GM19238 (cell line): ENCODE results near the gene GCLM.
"Not testable (repeated sequence)": the region's sequence is repeated elsewhere in the genome, so short reads cannot be mapped to it uniquely, and the experiment has no call there.

ENCODE experiments used
- DNase-seq: peaks from one replicate; pipeline ENCODE4 v3.0.0; 2011; ENCODE audit warnings: low spot score; ENCODE audit not compliant: insufficient read length

GCLM gene

DNA sequence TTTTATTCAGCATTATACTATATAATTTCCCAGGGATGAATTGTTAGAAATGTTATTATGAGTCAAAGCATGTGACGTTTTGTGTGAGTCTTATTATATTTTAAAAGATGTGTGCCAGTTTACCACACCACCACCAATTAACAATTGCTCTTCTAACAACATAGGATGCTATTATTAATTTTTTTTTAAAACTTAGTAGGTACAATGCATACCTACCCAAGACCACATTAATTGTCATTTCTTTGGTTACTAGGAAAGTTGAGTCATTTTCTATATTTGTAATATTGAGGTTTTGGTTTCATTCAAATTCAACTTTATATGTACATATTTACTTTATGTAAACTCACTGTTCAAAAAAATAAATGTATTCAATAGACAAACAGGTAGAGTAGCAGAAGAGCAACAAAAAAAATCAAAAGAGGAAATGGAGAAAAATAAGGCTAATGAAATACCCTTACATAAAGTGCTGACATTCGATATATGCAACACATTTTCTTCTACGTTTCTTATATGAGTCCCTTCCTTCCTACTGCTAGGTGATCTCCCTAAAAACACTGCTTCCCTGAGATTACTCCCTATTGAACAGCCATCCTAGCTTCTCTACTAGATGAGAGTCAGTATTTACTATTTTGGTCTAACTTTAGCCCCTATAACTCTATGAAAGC lies 9.6 kb downstream of the GCLM start:
- DNase-seq: no peak

DNA sequence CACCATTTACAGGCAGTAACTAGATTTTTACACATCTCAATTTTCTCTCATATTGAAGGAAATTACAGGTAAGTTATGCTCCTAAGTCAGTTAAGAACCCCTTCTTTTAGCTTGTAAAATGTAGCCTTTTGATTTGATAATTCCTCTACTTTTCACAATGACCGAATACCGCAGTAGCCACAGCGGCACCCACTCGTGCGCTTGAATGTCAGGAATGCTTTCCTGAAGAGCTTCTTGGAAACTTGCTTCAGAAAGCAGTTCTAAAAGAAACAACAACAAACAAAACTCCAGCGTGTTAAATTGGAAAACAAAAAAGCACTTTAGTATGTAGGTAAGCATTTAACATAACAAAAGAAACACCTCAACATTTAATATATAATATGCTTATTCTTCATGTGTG lies 20.3 kb downstream of the GCLM start:
- DNase-seq: no peak

DNA sequence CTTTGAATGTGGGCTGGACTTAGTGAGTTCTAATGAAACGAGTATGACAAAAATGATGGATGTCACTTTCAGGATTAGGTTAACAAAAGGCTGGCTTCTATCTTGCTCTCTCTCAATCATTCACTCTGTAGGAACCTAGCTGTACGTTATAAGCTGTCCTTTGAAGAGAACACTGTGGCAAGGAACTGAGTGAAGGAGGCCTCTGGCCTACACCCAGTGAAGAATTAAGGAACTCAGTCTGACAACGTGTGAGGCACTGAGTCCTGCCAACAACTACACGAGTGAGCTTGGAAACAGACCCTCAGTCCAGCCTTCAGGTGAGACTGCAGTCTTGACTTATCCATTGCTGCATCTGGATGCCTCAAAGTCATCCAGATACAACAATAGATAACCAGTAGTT lies 27.0 kb downstream of the GCLM start:
- DNase-seq: no peak

DNA sequence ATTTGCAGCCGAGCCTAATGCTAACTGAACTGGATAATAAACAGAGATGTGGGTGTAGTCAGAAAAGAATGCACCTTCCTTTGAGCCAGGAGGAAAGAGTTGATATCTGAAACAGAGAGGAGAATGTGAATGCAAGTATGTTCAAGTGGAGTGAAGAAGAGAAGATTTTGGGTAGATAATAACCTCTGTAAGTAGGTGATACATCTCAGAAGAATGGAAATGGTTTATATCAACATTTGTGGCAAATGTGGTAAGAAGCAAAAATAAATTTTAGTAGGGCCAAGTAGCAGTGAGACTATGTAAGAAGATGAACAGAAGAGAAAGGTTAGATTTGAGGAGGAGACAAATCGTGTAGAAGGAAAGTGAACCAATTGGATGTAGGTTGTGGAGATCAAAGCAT lies 28.5 kb downstream of the GCLM start:
- DNase-seq: no peak

DNA sequence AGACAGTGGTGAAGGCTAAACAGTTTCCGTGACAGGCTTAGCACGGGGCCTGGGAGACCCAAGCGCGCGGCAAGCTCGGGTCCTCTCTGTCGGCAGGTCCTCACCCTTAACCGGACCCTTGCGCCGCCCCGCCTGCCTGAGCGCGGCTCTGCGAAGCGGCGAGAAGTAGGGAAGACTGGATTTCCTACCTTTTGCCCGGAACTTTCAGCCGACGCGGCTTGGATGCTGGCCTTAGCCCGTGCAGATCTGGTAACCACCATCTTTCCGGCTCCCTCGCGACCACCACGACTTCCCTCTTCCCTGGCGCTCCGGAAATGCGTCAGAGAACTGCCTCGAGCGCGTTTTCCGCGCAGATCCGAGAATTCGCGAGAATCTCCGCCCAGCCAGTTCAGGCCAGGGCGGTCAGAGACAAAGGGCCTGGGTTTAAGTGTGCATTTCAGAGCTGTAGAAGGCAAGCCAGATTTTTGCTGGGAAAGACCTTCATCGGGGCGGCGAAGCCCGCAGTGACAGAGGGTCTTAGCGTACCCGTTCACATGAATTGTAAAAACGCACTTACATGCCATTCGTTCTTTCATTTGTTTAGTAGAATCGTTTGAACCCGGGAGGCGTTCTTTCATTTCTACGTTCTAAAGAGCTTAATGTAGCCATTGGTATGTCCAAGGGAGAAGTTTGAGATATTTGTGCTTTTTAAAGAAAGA lies 30.2 kb downstream of the GCLM start, which contains the start of gene DNTTIP2:
Gene DNTTIP2, minus strand, starts transcription at position 318 of the 698 bp plus-strand sequence. Its CDS starts 58 bp downstream, at position 260.
- peak; percentile 86 for DNase-seq

DNA sequence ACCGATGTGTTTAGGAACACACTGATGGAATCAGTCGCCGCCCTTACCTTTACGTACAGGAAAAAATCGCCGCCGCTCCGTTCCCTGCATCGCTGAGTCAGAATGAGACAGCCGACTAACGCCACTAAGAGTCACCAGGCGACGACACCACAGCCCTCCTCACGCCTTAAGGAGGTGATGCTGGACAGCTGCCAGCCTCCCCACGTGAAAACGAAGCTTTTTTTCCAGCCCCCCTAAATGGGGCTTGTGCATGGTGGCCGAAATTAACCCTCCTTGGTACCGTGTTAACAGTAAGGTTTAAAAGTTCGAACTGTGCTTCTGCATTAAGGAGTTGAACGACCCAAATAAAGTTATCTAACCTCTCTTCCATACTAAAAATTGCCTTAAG lies 30.7 kb downstream of the GCLM start:
- peak; percentile 41 for DNase-seq

DNA sequence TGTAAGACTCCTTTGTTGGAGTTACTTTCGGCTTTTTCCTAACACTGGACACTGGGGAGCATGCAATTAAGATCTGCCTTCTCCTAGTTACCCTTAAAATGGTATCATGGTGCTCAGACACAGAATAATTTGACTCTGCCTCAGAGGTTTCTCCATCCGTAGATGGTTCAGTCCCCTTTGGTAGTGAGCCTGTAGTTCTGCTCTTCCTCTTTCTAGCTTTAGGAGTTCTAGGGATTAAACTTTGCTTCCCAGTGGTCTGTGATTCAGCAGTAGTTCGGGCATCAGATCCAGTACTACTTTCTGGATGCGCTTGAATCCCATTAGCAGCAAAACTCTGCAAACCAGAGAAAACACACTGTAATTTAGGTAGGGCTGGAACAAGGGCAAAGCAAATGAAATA lies 31.7 kb downstream of the GCLM start:
- DNase-seq: no peak

DNA sequence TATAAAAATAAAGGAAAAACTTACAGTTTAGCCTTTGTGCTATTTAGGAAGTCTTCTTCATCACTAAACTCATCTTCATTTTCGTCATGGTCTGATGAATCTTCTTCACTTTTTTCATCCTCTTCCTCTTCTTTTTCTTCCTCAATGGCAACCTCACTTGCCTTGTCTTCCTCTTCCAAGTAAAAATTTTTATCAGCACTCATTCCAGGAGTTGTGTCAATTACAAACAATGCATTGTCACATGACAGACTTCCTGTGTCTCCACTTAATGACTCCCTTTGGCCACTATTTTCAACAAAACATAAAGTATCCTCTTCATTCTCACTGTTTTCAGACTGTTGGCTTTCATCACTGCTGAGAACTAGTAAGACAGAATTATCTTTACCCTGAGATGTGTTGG lies 33.0 kb downstream of the GCLM start:
- DNase-seq: no peak

DNA sequence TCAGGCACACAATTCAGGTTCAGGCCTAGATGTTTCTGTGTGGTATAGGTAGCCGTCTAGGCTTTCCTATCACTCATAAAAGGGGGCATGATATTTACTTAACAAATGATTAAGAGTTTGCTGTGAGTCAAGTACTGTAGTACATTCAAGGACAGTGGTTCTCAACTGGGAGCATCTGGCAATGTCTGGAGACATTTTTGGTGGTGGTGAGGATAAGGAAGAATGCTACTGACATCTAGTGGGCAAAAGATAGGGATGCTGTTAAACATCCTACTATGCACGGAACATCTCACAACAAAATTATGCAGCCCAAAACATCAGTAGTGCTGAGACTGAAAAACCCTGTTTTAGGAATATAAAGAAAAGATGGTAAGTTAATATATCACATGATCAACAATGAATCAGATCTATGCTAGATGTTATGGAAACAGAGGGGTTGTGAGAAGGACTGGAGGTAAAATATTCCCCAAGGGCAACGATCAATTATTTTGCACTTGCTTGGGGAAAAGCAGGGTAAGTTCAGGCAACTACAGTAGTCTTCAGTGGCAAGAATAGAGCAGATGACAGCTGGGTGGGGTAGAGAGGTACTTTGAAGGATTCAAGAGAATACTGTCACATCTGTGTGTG lies 35.1 kb downstream of the GCLM start:
- no peak for DNase-seq

DNA sequence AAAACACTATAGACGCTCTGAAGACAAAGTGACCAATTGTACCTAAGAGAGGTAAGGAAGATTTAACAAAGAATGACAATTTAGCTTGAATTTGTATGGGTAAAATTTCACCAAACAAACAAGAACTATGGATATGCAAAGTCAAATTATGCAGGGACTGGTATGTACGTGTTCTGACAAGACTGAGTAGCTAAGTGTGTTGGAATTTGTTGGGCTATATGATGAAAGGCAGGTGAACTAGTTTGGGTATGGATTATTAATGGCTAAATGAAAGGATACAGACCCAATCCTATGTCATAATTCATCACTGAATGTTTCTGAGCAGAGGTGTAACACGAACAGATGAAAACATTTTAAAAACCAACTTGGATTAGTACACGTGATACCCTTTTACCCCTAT lies 37.9 kb downstream of the GCLM start:
- no peak for DNase-seq

DNA sequence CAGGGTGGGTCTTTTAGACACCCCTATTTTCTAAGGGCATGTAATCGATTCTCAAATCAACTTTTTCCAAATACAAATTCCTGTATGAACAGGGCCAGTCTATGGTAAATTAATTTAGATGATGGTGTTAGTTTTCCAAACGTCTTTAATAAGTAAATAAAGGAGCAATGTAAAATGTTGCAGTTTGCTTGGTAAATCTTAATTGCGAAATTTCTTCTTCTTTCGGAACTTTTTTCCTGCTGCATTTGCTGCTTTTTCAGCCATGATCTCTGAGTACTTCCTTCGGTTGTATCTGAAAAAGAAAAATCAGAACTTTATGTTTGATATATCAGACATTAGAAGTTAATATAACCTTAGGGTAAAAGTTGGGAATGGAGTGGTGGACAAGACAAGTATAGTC lies 39.6 kb downstream of the GCLM start:
- no peak for DNase-seq

DNA sequence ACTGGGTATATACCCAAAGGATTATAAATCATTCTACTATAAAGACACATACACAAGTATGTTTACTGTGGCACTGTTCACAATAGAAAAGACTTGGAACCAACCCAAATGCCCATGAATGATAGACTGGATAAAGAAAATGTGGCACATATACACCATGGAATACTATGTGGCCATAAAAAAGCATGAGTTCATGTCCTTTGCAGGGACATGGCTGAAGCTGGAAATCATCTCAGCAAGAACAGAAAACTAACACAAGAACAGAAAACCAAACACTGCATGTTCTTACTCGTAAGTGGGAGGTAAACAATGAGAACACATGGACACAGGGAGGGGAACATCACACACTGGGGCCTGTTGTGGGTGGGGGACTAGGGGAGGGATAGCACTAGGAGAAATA lies 40.7 kb downstream of the GCLM start:
- not testable (repeated sequence) for DNase-seq

DNA sequence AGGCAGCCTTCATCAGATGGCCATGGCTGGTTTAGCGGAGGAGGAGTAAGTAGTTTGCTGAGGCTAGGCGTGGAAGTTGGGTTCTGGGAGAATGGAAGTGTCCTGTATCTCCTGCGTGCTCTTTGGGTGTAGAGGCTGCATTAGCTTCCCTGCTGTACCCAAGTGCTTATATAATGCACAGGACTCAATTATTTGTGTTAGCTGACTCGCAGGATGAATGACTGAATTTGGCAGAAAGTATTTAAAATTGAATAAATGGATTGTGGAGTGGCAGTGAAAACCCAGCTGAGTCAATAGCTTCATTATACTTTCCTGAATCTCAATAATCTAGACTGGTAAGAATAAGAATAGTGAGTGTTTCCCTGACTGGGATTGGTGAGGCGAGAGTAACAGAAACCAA lies 44.0 kb downstream of the GCLM start:
- DNase-seq: no peak

DNA sequence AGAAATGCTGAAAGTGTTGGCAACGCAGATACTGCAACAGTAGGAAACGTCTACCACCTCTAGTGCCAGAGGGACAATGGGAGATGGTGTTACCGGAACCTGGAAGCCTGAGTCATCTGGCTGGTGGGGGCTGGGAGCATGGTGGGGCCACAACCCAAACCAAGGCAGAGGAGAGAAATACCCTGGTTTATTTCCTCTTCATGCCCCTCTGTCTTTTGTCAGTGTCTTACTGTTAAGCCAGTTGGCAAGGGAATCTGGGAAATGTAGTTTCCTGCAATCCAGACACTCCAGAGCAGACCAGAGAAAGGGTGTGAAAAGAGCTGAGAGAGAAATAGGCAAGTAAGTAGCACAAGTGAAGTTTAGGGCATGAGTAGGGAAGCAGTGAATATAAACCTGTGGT lies 45.1 kb downstream of the GCLM start:
- no peak for DNase-seq

DNA sequence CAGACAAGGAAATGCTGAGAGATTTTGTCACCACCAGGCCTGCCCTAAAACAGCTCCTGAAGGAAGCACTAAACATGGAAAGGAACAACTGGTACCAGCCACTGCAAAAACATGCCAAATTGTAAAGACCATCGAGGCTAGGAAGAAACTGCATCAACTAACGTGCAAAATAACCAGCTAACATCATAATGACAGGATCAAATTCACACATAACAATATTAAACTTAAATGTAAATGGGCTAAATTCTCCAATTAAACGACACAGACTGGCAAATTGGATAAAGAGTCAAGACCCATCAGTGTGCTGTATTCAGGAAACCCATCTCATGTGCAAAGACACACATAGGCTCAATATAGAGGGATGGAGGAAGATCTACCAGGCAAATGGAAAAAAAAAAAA lies 51.6 kb downstream of the GCLM start:
- not testable (repeated sequence) for DNase-seq

DNA sequence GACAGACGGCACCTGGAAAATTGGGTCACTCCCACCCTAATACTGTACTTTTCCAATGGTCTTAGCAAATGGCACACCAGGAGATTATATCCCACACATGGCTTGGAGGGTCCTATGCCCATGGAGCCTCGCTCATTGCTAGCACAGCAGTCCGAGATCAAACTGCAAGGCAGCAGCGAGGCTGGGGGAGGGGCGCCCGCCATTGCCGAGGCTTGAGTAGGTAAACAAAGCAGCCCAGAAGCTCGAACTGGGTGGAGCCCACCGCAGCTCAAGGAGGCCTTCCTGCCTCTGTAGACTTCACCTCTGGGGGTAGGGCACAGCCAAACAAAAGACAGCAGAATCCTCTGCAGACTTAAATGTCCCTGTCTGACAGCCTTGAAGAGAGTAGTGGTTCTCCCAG lies 53.2 kb downstream of the GCLM start:
- not testable (repeated sequence) for DNase-seq

DNA sequence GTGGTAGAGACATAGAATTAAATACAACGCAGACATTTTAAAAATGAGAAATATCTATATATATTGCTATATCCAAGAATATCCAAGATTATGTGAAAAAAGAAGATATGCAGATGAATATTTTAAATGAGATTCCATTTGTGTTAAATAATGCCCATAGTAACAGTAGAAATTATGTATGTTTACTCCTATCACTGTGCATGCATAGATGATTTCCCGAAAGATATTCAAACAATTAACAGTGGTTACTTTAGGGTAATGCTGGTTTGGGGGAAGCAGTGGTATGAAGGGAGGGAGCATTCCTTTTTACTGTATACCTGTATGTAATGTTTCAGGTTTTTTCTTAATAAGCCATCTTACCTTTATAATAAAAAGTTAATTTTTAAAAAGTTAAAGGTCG lies 55.3 kb downstream of the GCLM start:
- DNase-seq: no peak

DNA sequence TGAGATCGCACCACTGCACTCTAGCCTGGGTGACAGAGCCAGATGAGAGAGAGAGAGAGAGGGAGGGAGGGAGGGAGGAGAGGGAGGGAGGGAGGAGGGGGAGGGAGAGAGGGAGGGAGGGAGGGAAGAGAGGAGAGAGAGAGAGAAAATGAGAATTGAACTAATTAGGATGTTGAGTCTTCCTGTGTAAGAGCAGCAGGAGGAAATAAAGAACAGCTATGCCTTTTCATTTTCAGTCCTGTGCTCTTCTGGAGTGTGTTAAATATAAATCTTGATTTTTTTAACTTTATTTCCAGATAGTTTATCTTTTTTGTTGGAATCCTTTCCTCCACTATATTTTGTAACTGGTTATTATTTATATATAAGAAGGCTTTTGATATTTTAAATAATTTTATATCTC lies 57.4 kb downstream of the GCLM start:
- no peak for DNase-seq

DNA sequence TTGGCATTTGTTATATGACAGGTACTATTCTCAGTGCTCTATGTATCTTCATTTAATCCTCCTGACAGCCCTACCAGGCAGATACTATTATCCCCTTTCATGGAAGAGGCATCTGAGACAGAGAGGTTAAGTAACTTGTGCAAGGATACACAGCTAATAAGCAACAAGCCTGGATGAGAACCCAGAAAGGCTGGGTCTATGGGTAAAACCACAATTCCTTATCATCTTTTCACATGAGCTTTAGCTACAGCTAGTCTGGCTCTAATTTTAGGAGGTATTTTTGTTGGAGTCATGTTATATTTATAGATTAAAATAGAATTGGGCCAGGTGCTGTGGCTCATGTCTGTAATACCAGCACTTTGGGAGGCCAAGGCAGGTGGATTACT lies 57.9 kb downstream of the GCLM start:
- no peak for DNase-seq

DNA sequence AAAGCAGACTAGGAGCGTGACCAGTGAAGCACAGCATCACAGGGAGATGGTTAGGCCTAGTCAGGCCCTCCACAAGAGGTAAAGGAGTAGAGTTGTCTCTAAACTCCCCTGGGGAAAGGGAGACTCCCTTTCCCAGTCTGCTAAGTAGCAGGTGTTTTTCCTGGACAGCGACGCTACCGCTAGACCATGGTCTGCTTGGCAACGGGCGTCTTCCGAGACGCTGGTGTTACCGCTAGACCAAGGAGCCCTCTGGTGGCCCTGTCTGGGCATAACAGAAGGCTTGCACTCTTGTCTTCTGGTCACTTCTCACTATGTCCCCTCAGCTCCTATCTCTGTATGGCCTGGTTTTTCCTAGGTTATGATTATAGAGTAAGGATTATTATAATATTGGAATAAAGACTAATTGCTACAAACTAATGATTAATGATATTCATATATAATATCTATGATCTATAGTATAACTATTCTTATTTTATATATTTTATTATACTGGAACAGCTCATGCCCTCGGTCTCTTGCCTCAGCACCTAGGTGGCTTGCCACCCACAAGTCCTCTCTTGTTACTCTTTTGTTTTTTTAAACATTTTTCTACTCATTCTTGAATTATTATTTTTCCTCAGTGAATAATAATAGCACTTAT lies 58.4 kb downstream of the GCLM start:
- not testable (repeated sequence) for DNase-seq

DNA sequence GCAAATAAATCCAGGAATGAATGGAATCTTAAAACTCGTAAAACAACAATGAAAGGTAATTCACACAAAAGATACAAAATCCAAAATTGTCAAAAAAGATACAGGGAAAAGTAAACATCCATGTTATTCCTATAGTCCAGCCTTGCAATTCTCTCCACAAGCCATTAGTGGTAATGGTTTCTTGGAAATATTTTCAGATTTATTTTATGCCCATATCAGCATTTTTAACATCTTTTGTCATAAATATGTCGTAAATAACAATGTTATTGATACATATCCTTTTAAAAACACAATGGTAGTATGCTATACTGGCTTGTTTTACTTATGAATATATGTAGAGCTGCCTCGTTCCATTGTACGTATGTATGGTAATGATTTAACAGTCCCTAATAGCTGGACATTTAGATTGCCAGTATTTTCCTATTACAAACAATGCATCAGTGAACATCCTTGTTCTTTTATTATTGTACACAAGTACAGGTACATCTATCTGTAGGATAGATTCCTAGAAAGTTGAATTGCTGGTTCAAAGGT lies 60.8 kb downstream of the GCLM start:
- DNase-seq: no peak

DNA sequence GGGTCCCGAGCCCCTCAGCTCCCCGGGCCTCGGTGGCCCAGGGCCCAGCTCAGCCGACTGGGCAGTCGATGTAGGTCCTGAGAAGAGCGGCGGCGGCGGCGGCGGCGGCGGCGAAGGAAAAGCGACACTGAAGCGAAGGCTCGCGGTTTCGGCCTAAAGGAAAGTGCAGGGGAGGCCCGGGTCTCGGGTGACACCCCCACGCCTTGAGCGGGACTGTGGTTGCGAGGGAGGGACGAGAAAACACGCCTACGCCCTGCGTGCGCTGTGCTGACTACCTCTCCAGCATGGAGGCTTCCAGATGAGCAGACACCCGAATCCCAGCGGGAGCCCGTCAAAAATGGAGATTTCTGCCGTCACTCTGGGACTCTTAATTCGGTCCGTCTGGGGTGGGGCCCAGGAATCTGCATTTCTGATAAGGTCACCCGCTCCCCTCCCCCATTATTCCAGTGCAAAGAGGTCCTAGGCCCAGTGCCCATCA lies 61.4 kb downstream of the GCLM start:
- peak; percentile 27 for DNase-seq
